ENCODE data around the gene ARHGAP10. TPM values are rescaled to one million over a fixed set of nuclear protein-coding genes. Genes with fewer than 3 reads are reported as not detected.

The ARHGAP10 gene
- total RNA-seq, 4 donors from 2014 or later, result 26.5 to 117 (median 29.7) TPM

- intact Hi-C loops (cut with DNase I), result no loop called here
- DNase-seq, result no peak
- no peak overlapping the region for H3K27ac ChIP-seq
- peaks cover 0 to 39% (median 0%) of the 10 kb centered on the region in 3 donors for H3K36me3 ChIP-seq
- no peaks in the 10 kb centered on the region for H3K27me3 ChIP-seq
- 73 to 74% methylated on average over 3 to 4 of the region's 4 CpGs for WGBS, 2 donors
- TF ChIP-seq CTCF (IDR thresholded peaks at IDR 0.05), result no peak
- no peak for TF ChIP-seq POLR2A (IDR thresholded peaks at IDR 0.05)
- H3K4me1 ChIP-seq, result peaks cover 0 to 34% (median 3%) of the 10 kb centered on the region in 3 donors
- no peaks in the 10 kb centered on the region for H3K9me3 ChIP-seq
- H3K4me3 ChIP-seq, result no peak overlapping the region
Observed at GRCh38 chr4:148051403-148051802, 319.5 kb downstream of the ARHGAP10 start.

GRCh38 chr4:148052448-148052847, 320.6 kb downstream of the ARHGAP10 start:
- DNase-seq, result no peak
- TF ChIP-seq CTCF (IDR thresholded peaks at IDR 0.05), result no peak
- no peak for TF ChIP-seq POLR2A (IDR thresholded peaks at IDR 0.05)
- H3K4me3 ChIP-seq, result no peak overlapping the region
- H3K4me1 ChIP-seq, result peaks cover 0 to 44% (median 3%) of the 10 kb centered on the region in 3 donors
- H3K9me3 ChIP-seq, result no peaks in the 10 kb centered on the region
- peaks cover 0 to 34% (median 0%) of the 10 kb centered on the region in 3 donors for H3K36me3 ChIP-seq
- intact Hi-C loops (cut with DNase I), result no loop called here
- H3K27me3 ChIP-seq, result no peaks in the 10 kb centered on the region
- no peak overlapping the region for H3K27ac ChIP-seq

- Histone ChIP-seq H3K27me3 (no peaks in the 10 kb centered on the region), H3K4me1 (peaks cover 0 to 54% (median 3%) of the 10 kb centered on the region in 3 donors), H3K4me3 (no peak overlapping the region), H3K9me3 (no peaks in the 10 kb centered on the region), H3K27ac (no peak overlapping the region), H3K36me3 (peaks cover 0 to 25% (median 0%) of the 10 kb centered on the region in 3 donors)
- no peak for TF ChIP-seq POLR2A (IDR thresholded peaks at IDR 0.05)
- no peak for TF ChIP-seq CTCF (IDR thresholded peaks at IDR 0.05)
- intact Hi-C loops (cut with DNase I), result no loop called here
- no peak for DNase-seq
- 82 to 83% methylated on average over 11 of the region's 11 CpGs for WGBS, 2 donors
Observed at GRCh38 chr4:148053298-148054003, 321.6 kb downstream of the ARHGAP10 start.

- no peak overlapping the region for H3K27ac ChIP-seq
- H3K4me1 ChIP-seq, result peaks cover 0 to 58% (median 3%) of the 10 kb centered on the region in 3 donors
- 45 to 58% methylated on average over 3 of the region's 3 CpGs for WGBS, 2 donors
- no peaks in the 10 kb centered on the region for H3K27me3 ChIP-seq
- no peaks in the 10 kb centered on the region for H3K9me3 ChIP-seq
- TF ChIP-seq POLR2A (IDR thresholded peaks at IDR 0.05) (no peak), CTCF (IDR thresholded peaks at IDR 0.05) (no peak)
- H3K36me3 ChIP-seq, result peaks cover 0 to 17% (median 0%) of the 10 kb centered on the region in 3 donors
- no peak overlapping the region for H3K4me3 ChIP-seq
- no peak for DNase-seq
- intact Hi-C loops (cut with DNase I), result no loop called here
Observed at GRCh38 chr4:148054275-148054674, 322.4 kb downstream of the ARHGAP10 start.

GRCh38 chr4:148055844-148056243, 324.0 kb downstream of the ARHGAP10 start:
- Histone ChIP-seq H3K9me3 (no peaks in the 10 kb centered on the region), H3K27me3 (no peaks in the 10 kb centered on the region), H3K36me3 (peaks cover 0 to 15% (median 0%) of the 10 kb centered on the region in 3 donors), H3K4me1 (peaks cover 0 to 71% (median 3%) of the 10 kb centered on the region in 3 donors), H3K27ac (no peak overlapping the region), H3K4me3 (no peak overlapping the region)
- intact Hi-C loops (cut with DNase I), result no loop called here
- no peak for TF ChIP-seq CTCF (IDR thresholded peaks at IDR 0.05)
- no peak for TF ChIP-seq POLR2A (IDR thresholded peaks at IDR 0.05)
- WGBS, 2 donors, result 89% methylated on average over 6 of the region's 6 CpGs
- DNase-seq, result no peak

Data from esophagus squamous epithelium (tissue), 5 donors.